Panc1 (cell line): ENCODE results near the gene CAPRIN2.

Experiments
- POLR2AphosphoS5 ChIP-seq: IDR thresholded peaks from 2 replicates; pipeline ENCODE4 v1.6.1; 2012; ENCODE audit warnings: mild to moderate bottlenecking, low read depth, low read length, moderate library complexity
- TF ChIP-seq, protein P1 (sequence below): fragments of 450-650 bp; IDR thresholded peaks from 2 replicates; pipeline ENCODE4 v1.5.1; 2017; ENCODE audit warnings: mild to moderate bottlenecking

DNA sequence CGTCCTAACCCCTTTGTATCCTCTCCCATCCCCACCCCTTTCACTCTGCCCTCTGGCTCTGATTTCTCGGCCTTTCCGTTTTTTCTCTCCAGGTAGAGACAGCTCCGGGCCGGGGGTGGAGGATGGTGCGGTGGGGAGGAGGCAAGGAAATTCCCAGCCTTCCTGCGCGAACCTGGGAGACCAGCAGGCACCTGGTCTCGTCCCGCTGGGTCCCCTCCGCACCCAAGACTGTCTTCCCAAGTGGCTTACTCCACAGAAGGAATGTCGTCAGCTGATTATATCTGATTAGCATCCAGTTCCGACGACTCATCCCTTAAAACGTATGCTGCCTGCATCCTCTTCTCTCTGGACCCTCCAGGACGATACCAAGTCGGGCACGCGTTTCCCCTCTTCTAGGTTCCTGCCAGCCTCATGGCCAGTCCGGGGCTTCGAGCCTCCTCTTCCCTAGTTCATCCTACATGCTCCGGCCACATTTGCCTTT is 42.2 kb upstream of the CAPRIN2 start:
- TF ChIP-seq, protein P1, sequence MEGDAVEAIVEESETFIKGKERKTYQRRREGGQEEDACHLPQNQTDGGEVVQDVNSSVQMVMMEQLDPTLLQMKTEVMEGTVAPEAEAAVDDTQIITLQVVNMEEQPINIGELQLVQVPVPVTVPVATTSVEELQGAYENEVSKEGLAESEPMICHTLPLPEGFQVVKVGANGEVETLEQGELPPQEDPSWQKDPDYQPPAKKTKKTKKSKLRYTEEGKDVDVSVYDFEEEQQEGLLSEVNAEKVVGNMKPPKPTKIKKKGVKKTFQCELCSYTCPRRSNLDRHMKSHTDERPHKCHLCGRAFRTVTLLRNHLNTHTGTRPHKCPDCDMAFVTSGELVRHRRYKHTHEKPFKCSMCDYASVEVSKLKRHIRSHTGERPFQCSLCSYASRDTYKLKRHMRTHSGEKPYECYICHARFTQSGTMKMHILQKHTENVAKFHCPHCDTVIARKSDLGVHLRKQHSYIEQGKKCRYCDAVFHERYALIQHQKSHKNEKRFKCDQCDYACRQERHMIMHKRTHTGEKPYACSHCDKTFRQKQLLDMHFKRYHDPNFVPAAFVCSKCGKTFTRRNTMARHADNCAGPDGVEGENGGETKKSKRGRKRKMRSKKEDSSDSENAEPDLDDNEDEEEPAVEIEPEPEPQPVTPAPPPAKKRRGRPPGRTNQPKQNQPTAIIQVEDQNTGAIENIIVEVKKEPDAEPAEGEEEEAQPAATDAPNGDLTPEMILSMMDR: no peak
- TF ChIP-seq POLR2AphosphoS5: no peak
